SK-N-SH (cell line): ENCODE results near the gene METTL2B. TPM values are rescaled to one million over a fixed set of nuclear protein-coding genes. Genes with fewer than 3 reads are reported as not detected.

ENCODE experiments used
- CTCF ChIA-PET: fragments of 300-600, 350-600 bp; formaldehyde crosslinking; extraction: SDS; loops from one replicate; lab custom pipeline; 2021; lab: Yijun Ruan, JAX
- POLR2A ChIA-PET: fragments of 350-600 bp; sonication (Branson Sonifier 250); formaldehyde crosslinking; extraction: SDS; loops from one replicate; lab custom pipeline; 2020; ENCODE audit warnings: antibody characterized with exemption, inconsistent platforms; lab: Yijun Ruan, JAX
- DNase-seq: peaks from one replicate; pipeline ENCODE4 v3.0.0; 2012
- H2AFZ ChIP-seq: fragments of 200-600 bp; sonication (generic); 2 replicates; pipeline ENCODE4 v1.8.1; 2016; ENCODE audit warnings: antibody characterized with exemption, mild to moderate bottlenecking, low read depth
- H3F3A ChIP-seq: fragments of 200-600 bp; sonication (generic); replicated peaks from 2 replicates; pipeline ENCODE3; 2016; ENCODE audit warnings: antibody characterized with exemption, mild to moderate bottlenecking; ENCODE audit not compliant: insufficient read depth
- H3K27ac ChIP-seq, 2 experiments: fragments of 200-500 bp in 1 of 2; fragments of 200-600 bp in 1 of 2; sonication (Bioruptor generic) in 1 of 2; sonication (generic), shearing (Covaris generic) in 1 of 2; 2 replicates each; pipeline versions ENCODE4 v1.5.1 to v1.6.1; 2014 to 2016; ENCODE audit warnings: low read depth in 2 of 2, inconsistent platforms in 1 of 2, low read length in 1 of 2, mild to moderate bottlenecking in 1 of 2, mixed read lengths in 1 of 2
- H3K27me3 ChIP-seq: fragments of 200-600 bp; sonication (generic), shearing (Covaris generic); 2 replicates; pipeline ENCODE4 v1.6.1; 2016; ENCODE audit warnings: mixed run types; ENCODE audit not compliant: insufficient read depth
- H3K36me3 ChIP-seq, 2 experiments: fragments of 200-500 bp in 1 of 2; fragments of 200-600 bp in 1 of 2; sonication (Bioruptor generic) in 1 of 2; sonication (generic) in 1 of 2; replicated peaks in 1 of 2; 2 replicates each; pipeline versions ENCODE3 to v1.5.1; 2014 to 2016; ENCODE audit warnings: low read length in 1 of 2, mild to moderate bottlenecking in 1 of 2; ENCODE audit not compliant: insufficient read depth in 2 of 2, control insufficient read depth in 1 of 2
- H3K4me1 ChIP-seq, 2 experiments: fragments of 200-500 bp in 1 of 2; fragments of 200-600 bp in 1 of 2; sonication (Bioruptor generic) in 1 of 2; sonication (generic), shearing (Covaris generic) in 1 of 2; 2 replicates each; pipeline versions ENCODE4 v1.5.1 to v1.6.1; 2014 to 2016; ENCODE audit warnings: low read depth in 1 of 2, low read length in 1 of 2, mixed run types in 1 of 2; ENCODE audit not compliant: insufficient read depth in 2 of 2, control insufficient read depth in 1 of 2
- H3K4me2 ChIP-seq: fragments of 200-600 bp; sonication (generic), shearing (Covaris generic); 2 replicates; pipeline ENCODE4 v1.6.1; 2017; ENCODE audit warnings: mixed run types
- H3K4me3 ChIP-seq, 2 experiments: fragments of 200-500 bp in 1 of 2; fragments of 200-600 bp in 1 of 2; sonication (Bioruptor generic) in 1 of 2; sonication (generic), shearing (Covaris generic) in 1 of 2; 2 replicates each; pipeline versions ENCODE4 v1.5.1 to v1.8.1; 2014 to 2016; ENCODE audit warnings: low read depth in 2 of 2, inconsistent platforms in 1 of 2, low read length in 1 of 2, mild to moderate bottlenecking in 1 of 2, mixed read lengths in 1 of 2, moderate library complexity in 1 of 2
- H3K79me2 ChIP-seq: fragments of 200-600 bp; sonication (generic); 2 replicates; pipeline ENCODE4 v1.8.1; 2017; ENCODE audit warnings: mild to moderate bottlenecking; ENCODE audit not compliant: insufficient read depth
- H3K9ac ChIP-seq: fragments of 200-600 bp; sonication (generic); 2 replicates; pipeline ENCODE4 v1.6.1; 2017; ENCODE audit warnings: mixed run types
- H3K9me2 ChIP-seq: fragments of 200-600 bp; sonication (generic); 2 replicates; pipeline ENCODE4 v1.6.1; 2017; ENCODE audit warnings: mixed run types
- H3K9me3 ChIP-seq: fragments of 200-600 bp; sonication (generic); 2 replicates; pipeline ENCODE4 v1.6.1; 2017; ENCODE audit warnings: mixed run types, mild to moderate bottlenecking, moderate library complexity
- H4K20me1 ChIP-seq: fragments of 200-600 bp; sonication (generic); 2 replicates; pipeline ENCODE4 v1.6.1; 2017; ENCODE audit warnings: mild to moderate bottlenecking, mixed run types; ENCODE audit not compliant: insufficient read depth
- CTCF ChIP-seq: fragments of 200-600 bp; sonication (generic); IDR thresholded peaks from 2 replicates; pipeline ENCODE4 v1.6.1; 2017; ENCODE audit warnings: antibody characterized with exemption, mild to moderate bottlenecking, moderate library complexity
- ELF1 ChIP-seq: IDR thresholded peaks from 2 replicates; pipeline ENCODE4 v1.4.0; 2012
- GABPA ChIP-seq: IDR thresholded peaks from 2 replicates; pipeline ENCODE4 v1.4.0; 2012; ENCODE audit warnings: low read depth, mild to moderate bottlenecking
- GATA2 ChIP-seq: sonication (generic); formaldehyde crosslinking; IDR thresholded peaks from 2 replicates; pipeline ENCODE4 v1.5.0; 2020; ENCODE audit warnings: mild to moderate bottlenecking, missing genetic modification reagents
- MXI1 ChIP-seq: IDR thresholded peaks from 2 replicates; pipeline ENCODE4 v1.6.1; 2012; ENCODE audit warnings: mild to moderate bottlenecking, low read depth, low read length, improper control_type of control experiment
- NRF1 ChIP-seq: IDR thresholded peaks from 2 replicates; pipeline ENCODE4 v1.6.1; 2012; ENCODE audit warnings: low read depth, mild to moderate bottlenecking, low read length
- PBX3 ChIP-seq: IDR thresholded peaks from 2 replicates; pipeline ENCODE4; 2012
- RAD21 ChIP-seq: IDR thresholded peaks from 2 replicates; pipeline ENCODE4 v1.6.1; 2012; ENCODE audit warnings: mild to moderate bottlenecking, low read length
- REST ChIP-seq: IDR thresholded peaks from 2 replicates; pipeline ENCODE4 v1.6.1; 2012; ENCODE audit warnings: mild to moderate bottlenecking, low read depth, low read length, moderate library complexity
- SMC3 ChIP-seq: IDR thresholded peaks from 2 replicates; pipeline ENCODE4 v1.6.1; 2012; ENCODE audit warnings: low read depth, low read length, improper control_type of control experiment
- TEAD4 ChIP-seq: IDR thresholded peaks from 2 replicates; pipeline ENCODE4 v1.4.0; 2012; ENCODE audit warnings: mild to moderate bottlenecking, borderline replicate concordance; ENCODE audit not compliant: insufficient read depth
- YY1 ChIP-seq: IDR thresholded peaks from 2 replicates; pipeline ENCODE4 v1.4.0; 2012; ENCODE audit warnings: low read depth, mild to moderate bottlenecking
- WGBS: methylation state at CpG from one replicate; pipeline ENCODE4 v1.1.6; 2017; ENCODE audit warnings: low lambda C conversion rate; 5-methylcytosine and 5-hydroxymethylcytosine counted together
- polyA plus RNA-seq, 3 experiments: library from polyadenylated mRNA; depleted of rRNA; stranded (reverse); fragments of >200 nt; gene quantifications; 2 replicates each; pipeline ENCODE4 v1.2.3, GENCODE V29; 2012
- TF ChIP-seq, protein P1 (sequence below): IDR thresholded peaks from 2 replicates; pipeline ENCODE4 v1.4.0; 2012; ENCODE audit warnings: low read depth, borderline replicate concordance
- TF ChIP-seq, protein P2 (sequence below): fragments of 150-350 bp; IDR thresholded peaks from 2 replicates; pipeline ENCODE4 v1.6.1; 2017; ENCODE audit warnings: antibody characterized with exemption, low read length, low read depth, borderline replicate concordance

Gene METTL2B
- polyA plus RNA-seq, 1 of the 3 experiments (the other 2 are of a cell fraction), result 22.5 TPM

DNA sequence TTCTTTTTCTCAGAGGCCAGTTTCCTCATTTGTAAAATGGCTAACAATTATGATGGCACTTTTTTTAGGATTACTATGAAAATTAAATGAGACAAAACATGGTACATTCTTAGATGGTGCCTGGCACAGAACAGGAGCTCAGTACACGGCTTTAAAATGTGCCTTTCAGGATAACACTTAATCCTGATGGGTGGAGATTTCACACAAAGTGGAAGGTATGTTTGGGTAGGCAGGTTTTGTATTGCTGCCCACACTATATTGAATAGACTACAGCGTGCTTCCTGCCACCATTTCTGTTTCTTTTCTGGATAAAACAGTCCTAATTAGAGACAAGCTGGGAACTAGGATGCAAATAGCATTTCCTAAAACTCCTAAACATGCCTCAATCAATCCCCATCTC is 44.8 kb upstream of the METTL2B start:
- no peak overlapping the region for H2AFZ ChIP-seq
- H3K9me2 ChIP-seq, result no peaks in the 10 kb centered on the region
- H3K4me3 ChIP-seq, result no peak overlapping the region
- no peak for TF ChIP-seq RAD21
- TF ChIP-seq ELF1, result no peak
- no peak for TF ChIP-seq GATA2 (CRISPR knock-in tag)
- TF ChIP-seq CTCF, result no peak
- TF ChIP-seq PBX3, result no peak
- no peak for TF ChIP-seq SMC3
- TF ChIP-seq, protein P1, sequence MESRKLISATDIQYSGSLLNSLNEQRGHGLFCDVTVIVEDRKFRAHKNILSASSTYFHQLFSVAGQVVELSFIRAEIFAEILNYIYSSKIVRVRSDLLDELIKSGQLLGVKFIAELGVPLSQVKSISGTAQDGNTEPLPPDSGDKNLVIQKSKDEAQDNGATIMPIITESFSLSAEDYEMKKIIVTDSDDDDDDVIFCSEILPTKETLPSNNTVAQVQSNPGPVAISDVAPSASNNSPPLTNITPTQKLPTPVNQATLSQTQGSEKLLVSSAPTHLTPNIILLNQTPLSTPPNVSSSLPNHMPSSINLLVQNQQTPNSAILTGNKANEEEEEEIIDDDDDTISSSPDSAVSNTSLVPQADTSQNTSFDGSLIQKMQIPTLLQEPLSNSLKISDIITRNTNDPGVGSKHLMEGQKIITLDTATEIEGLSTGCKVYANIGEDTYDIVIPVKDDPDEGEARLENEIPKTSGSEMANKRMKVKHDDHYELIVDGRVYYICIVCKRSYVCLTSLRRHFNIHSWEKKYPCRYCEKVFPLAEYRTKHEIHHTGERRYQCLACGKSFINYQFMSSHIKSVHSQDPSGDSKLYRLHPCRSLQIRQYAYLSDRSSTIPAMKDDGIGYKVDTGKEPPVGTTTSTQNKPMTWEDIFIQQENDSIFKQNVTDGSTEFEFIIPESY, result no peak
- TF ChIP-seq NRF1, result no peak
- no peak for TF ChIP-seq GABPA
- no peak for TF ChIP-seq MXI1
- TF ChIP-seq REST, result no peak
- no peak for TF ChIP-seq TEAD4
- no peak for TF ChIP-seq YY1
- TF ChIP-seq, protein P2, sequence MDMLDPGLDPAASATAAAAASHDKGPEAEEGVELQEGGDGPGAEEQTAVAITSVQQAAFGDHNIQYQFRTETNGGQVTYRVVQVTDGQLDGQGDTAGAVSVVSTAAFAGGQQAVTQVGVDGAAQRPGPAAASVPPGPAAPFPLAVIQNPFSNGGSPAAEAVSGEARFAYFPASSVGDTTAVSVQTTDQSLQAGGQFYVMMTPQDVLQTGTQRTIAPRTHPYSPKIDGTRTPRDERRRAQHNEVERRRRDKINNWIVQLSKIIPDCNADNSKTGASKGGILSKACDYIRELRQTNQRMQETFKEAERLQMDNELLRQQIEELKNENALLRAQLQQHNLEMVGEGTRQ, result no peak
- 0 out of 4 replicates have a peak, but pooled peaks cover 0 to 7% of the 10 kb centered on the region in 2 experiments for H3K4me1 ChIP-seq
- H3F3A ChIP-seq, result peaks cover 4% of the 10 kb centered on the region
- no peaks in the 10 kb centered on the region for H4K20me1 ChIP-seq
- H3K9me3 ChIP-seq, result no peaks in the 10 kb centered on the region
- no peak overlapping the region for H3K4me2 ChIP-seq
- ChIA-PET CTCF (interaction anchor here (1.0 to 44.5 kb wide), 8 partner anchors 9 to 452 kb away, joined by 3 to 1901 read pairs (median 14); partner anchors contain the start of genes HILPDA, IMPDH1 and RBM28), POLR2A (no interaction called here)
- DNase-seq, result no peak
- H3K27me3 ChIP-seq, result no peaks in the 10 kb centered on the region
- WGBS, result 71% methylated on average over 2 of the region's 2 CpGs
- H3K79me2 ChIP-seq, result no peaks in the 10 kb centered on the region
- H3K27ac ChIP-seq, result no peak overlapping the region
- H3K9ac ChIP-seq, result no peak overlapping the region
- H3K36me3 ChIP-seq, result no peaks in the 10 kb centered on the region
